CD4-positive, alpha-beta memory T cell (primary cell): ENCODE data around the gene HMOX1. TPM values are rescaled to one million over a fixed set of nuclear protein-coding genes. Genes with fewer than 3 reads are reported as not detected.
"Not testable (repeated sequence)": the region's sequence is repeated elsewhere in the genome, so short reads cannot be mapped to it uniquely, and the experiment has no call there.

ENCODE experiments used
- CTCF ChIA-PET: fragments of 350-600 bp; sonication (Branson Sonifier 250); formaldehyde crosslinking; loops from one replicate; lab custom pipeline; 2021; ENCODE audit warnings: inconsistent platforms; ENCODE audit not compliant: partially characterized antibody; lab: Charles Lee
- POLR2A ChIA-PET: fragments of 350-600 bp; sonication (Branson Sonifier 250); formaldehyde crosslinking; loops from one replicate; lab custom pipeline; 2021; ENCODE audit not compliant: partially characterized antibody; lab: Charles Lee
- DNase-seq, 5 donors: peaks; one replicate each; pipeline versions ENCODE4 v3.0.0 to v3.0.0-alpha.2; 2020 to 2022; ENCODE audit warnings: mixed read lengths in 1 of 5
- H3K27ac ChIP-seq: one replicate; pipeline ENCODE4 v1.7.0; 2013; ENCODE audit warnings: low read depth, low read length
- H3K27me3 ChIP-seq: 2 replicates; pipeline ENCODE4 v1.7.0; 2013; ENCODE audit warnings: mild to moderate bottlenecking, low read length, moderate library complexity; ENCODE audit not compliant: insufficient read depth
- H3K36me3 ChIP-seq: 2 replicates; pipeline ENCODE4 v1.7.0; 2013; ENCODE audit warnings: mild to moderate bottlenecking, low read length, moderate library complexity; ENCODE audit not compliant: insufficient read depth
- H3K4me1 ChIP-seq: 2 replicates; pipeline ENCODE4 v1.7.0; 2013; ENCODE audit warnings: mild to moderate bottlenecking, low read length, moderate library complexity; ENCODE audit not compliant: insufficient read depth
- H3K4me3 ChIP-seq, 2 donors: one replicate each; pipeline ENCODE4 v1.7.0; 2013; ENCODE audit warnings: low read length in 2 of 2, mild to moderate bottlenecking in 1 of 2
- H3K9me3 ChIP-seq, 2 donors: one replicate each; pipeline ENCODE4 v1.7.0; 2013; ENCODE audit warnings: low read length in 2 of 2, control low read depth in 1 of 2; ENCODE audit not compliant: control insufficient read depth in 1 of 2
- H3K27ac Mint-ChIP-seq, 7 donors: one replicate each; pipeline ENCODE4 v1.8.0; 2020 to 2021; ENCODE audit warnings: mixed read lengths in 7 of 7, mild to moderate bottlenecking in 6 of 7, inconsistent platforms in 3 of 7, moderate library complexity in 3 of 7
- H3K27me3 Mint-ChIP-seq, 2 donors: one replicate each; pipeline ENCODE4 v1.8.0; 2020 to 2021; ENCODE audit warnings: mixed read lengths in 2 of 2
- H3K36me3 Mint-ChIP-seq, 2 donors: one replicate each; pipeline ENCODE4 v1.8.0; 2020 to 2021; ENCODE audit warnings: mixed read lengths in 2 of 2, inconsistent platforms in 1 of 2, mild to moderate bottlenecking in 1 of 2
- H3K4me1 Mint-ChIP-seq, 4 donors: one replicate each; pipeline ENCODE4 v1.8.0; 2020 to 2021; ENCODE audit warnings: mixed read lengths in 4 of 4, mild to moderate bottlenecking in 1 of 4
- H3K4me3 Mint-ChIP-seq, 8 donors: one replicate each; pipeline ENCODE4 v1.8.0; 2020 to 2021; ENCODE audit warnings: mixed read lengths in 8 of 8, mild to moderate bottlenecking in 7 of 8, moderate library complexity in 6 of 8, inconsistent platforms in 3 of 8
- H3K9me3 Mint-ChIP-seq, 8 donors: one replicate each; pipeline ENCODE4 v1.8.0; 2020 to 2021; ENCODE audit warnings: mixed read lengths in 8 of 8, mild to moderate bottlenecking in 5 of 8, inconsistent platforms in 3 of 8, moderate library complexity in 1 of 8
- intact Hi-C: fragments of 100-400 bp; cut with micrococcal nuclease; formaldehyde crosslinking; loops from one replicate; pipeline ENCODE4 v1.15.1; 2023
- polyA plus RNA-seq, 2 donors: library from polyadenylated mRNA; unstranded; fragments of 300-500 nt; fragmentation: Illumina TruSeq; gene quantifications; one replicate each; pipeline ENCODE4 v1.2.3, GENCODE V29; 2021
- total RNA-seq, 2 experiments: library from RNA; stranded (reverse); gene quantifications; one replicate each; pipeline ENCODE4 v1.2.3, GENCODE V29; 2021

Gene HMOX1
- total and polyA plus RNA-seq, 4 experiments from 2014 or later = 0.20 to 8.3 (median 7.7) TPM; not detected in 1

DNA sequence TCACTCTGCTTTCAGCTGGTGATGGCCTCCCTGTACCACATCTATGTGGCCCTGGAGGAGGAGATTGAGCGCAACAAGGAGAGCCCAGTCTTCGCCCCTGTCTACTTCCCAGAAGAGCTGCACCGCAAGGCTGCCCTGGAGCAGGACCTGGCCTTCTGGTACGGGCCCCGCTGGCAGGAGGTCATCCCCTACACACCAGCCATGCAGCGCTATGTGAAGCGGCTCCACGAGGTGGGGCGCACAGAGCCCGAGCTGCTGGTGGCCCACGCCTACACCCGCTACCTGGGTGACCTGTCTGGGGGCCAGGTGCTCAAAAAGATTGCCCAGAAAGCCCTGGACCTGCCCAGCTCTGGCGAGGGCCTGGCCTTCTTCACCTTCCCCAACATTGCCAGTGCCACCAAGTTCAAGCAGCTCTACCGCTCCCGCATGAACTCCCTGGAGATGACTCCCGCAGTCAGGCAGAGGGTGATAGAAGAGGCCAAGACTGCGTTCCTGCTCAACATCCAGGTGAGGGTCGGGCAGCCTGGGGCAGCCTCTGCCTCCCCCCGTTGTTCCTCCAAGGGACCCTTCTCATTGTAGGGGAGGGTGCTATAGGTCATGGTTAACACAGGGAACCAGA, 5.9 kb downstream of the HMOX1 start:
- POLR2A ChIA-PET = no interaction called here
- CTCF ChIA-PET = no interaction called here
- intact Hi-C loops = no loop called here
- no peaks in the 10 kb centered on the region for H3K36me3 Mint-ChIP-seq
- H3K27ac Mint-ChIP-seq = no peak overlapping the region
- no peak overlapping the region for H3K4me3 ChIP-seq
- H3K4me1 ChIP-seq = peaks cover under 1% of the 10 kb centered on the region
- no peak overlapping the region for H3K4me3 Mint-ChIP-seq
- DNase-seq = no peak
- H3K9me3 Mint-ChIP-seq = peaks cover 0 to 2% (median 0%) of the 10 kb centered on the region in 8 donors
- H3K36me3 ChIP-seq = no peaks in the 10 kb centered on the region
- H3K27me3 Mint-ChIP-seq = peaks cover 3 to 10% of the 10 kb centered on the region in 2 donors
- H3K9me3 ChIP-seq = no peaks in the 10 kb centered on the region
- H3K27ac ChIP-seq = no peak overlapping the region
- peaks cover 0 to under 1% (median 0%) of the 10 kb centered on the region in 4 donors for H3K4me1 Mint-ChIP-seq
- peaks cover 7% of the 10 kb centered on the region for H3K27me3 ChIP-seq

DNA sequence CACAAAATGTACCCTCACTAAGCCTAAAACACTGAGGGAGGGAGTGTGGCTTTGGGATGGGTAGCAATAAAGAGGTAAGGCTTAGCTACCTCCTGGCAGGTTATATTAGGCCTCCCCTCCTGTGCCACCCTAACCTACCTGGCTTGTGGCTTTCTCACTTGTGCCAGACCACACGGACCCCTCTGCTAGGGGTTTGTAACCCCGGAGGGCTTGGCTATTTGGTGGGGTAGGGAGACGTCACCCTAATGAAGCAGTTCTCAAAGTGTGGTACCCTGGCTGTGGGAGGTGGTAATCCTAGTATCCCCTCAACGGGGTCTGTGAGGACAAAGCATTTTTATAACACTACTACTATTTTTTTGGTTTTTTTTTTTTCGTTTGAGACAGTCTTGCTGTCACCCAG, 10.0 kb downstream of the HMOX1 start:
- no peak for DNase-seq
- Mint-ChIP-seq H3K4me1 (no peaks in the 10 kb centered on the region), H3K9me3 (no peaks in the 10 kb centered on the region), H3K27me3 (peaks cover 3 to 5% of the 10 kb centered on the region in 2 donors), H3K36me3 (no peaks in the 10 kb centered on the region), H3K4me3 (no peak overlapping the region), H3K27ac (no peak overlapping the region)
- Histone ChIP-seq H3K4me1 (no peaks in the 10 kb centered on the region), H3K36me3 (no peaks in the 10 kb centered on the region), H3K27me3 (no peaks in the 10 kb centered on the region), H3K4me3 (no peak overlapping the region), H3K9me3 (no peaks in the 10 kb centered on the region), H3K27ac (no peak overlapping the region)
- intact Hi-C loops = no loop called here
- ChIA-PET POLR2A (no interaction called here), CTCF (no interaction called here)

- intact Hi-C loops = no loop called here
- H3K4me1 Mint-ChIP-seq = no peaks in the 10 kb centered on the region
- ChIA-PET CTCF (no interaction called here), POLR2A (no interaction called here)
- Histone ChIP-seq H3K27ac (no peak overlapping the region), H3K4me3 (no peak overlapping the region), H3K27me3 (no peaks in the 10 kb centered on the region), H3K36me3 (no peaks in the 10 kb centered on the region), H3K4me1 (no peaks in the 10 kb centered on the region), H3K9me3 (no peaks in the 10 kb centered on the region)
- H3K9me3 Mint-ChIP-seq = no peaks in the 10 kb centered on the region
- no peak overlapping the region for H3K4me3 Mint-ChIP-seq
- no peak overlapping the region for H3K27ac Mint-ChIP-seq
- DNase-seq = no peak
- no peaks in the 10 kb centered on the region for H3K36me3 Mint-ChIP-seq
- peaks cover 0 to 3% of the 10 kb centered on the region in 2 donors for H3K27me3 Mint-ChIP-seq
These were observed 11.5 kb downstream of the HMOX1 start for GRCh38 chr22:35392357-35392756.

GRCh38 chr22:35393116-35394010, 12.5 kb downstream of the HMOX1 start:
- no peaks in the 10 kb centered on the region for H3K4me1 ChIP-seq
- H3K36me3 Mint-ChIP-seq = no peaks in the 10 kb centered on the region
- H3K4me3 Mint-ChIP-seq = no peak overlapping the region
- no peaks in the 10 kb centered on the region for H3K9me3 Mint-ChIP-seq
- H3K9me3 ChIP-seq = no peaks in the 10 kb centered on the region
- H3K27me3 Mint-ChIP-seq = peaks cover 0 to 3% of the 10 kb centered on the region in 2 donors
- H3K27me3 ChIP-seq = no peaks in the 10 kb centered on the region
- no peaks in the 10 kb centered on the region for H3K36me3 ChIP-seq
- CTCF ChIA-PET = no interaction called here
- intact Hi-C loops = no loop called here
- H3K4me1 Mint-ChIP-seq = no peaks in the 10 kb centered on the region
- H3K27ac ChIP-seq = no peak overlapping the region
- no peak for DNase-seq
- POLR2A ChIA-PET = no interaction called here
- no peak overlapping the region for H3K4me3 ChIP-seq
- H3K27ac Mint-ChIP-seq = peak overlapping the region in 2 of 7 donors; percentile 46 to 48

GRCh38 chr22:35394011-35394312, 13.1 kb downstream of the HMOX1 start:
- intact Hi-C loops = no loop called here
- CTCF ChIA-PET = interaction anchor here (1.0 kb wide), 1 partner anchor 39 kb away, joined by 3 read pairs; no protein-coding TSS in a partner anchor
- Histone ChIP-seq H3K27me3 (no peaks in the 10 kb centered on the region), H3K27ac (no peak overlapping the region), H3K36me3 (no peaks in the 10 kb centered on the region), H3K4me1 (peaks cover 1% of the 10 kb centered on the region), H3K4me3 (no peak overlapping the region), H3K9me3 (no peaks in the 10 kb centered on the region)
- H3K4me3 Mint-ChIP-seq = peak overlapping the region in 1 of 8 donors; percentile 27
- no peaks in the 10 kb centered on the region for H3K27me3 Mint-ChIP-seq
- POLR2A ChIA-PET = no interaction called here
- peaks cover 0 to 4% (median 0%) of the 10 kb centered on the region in 4 donors for H3K4me1 Mint-ChIP-seq
- no peaks in the 10 kb centered on the region for H3K36me3 Mint-ChIP-seq
- no peak overlapping the region for H3K27ac Mint-ChIP-seq
- H3K9me3 Mint-ChIP-seq = no peaks in the 10 kb centered on the region
- no peak for DNase-seq

DNA sequence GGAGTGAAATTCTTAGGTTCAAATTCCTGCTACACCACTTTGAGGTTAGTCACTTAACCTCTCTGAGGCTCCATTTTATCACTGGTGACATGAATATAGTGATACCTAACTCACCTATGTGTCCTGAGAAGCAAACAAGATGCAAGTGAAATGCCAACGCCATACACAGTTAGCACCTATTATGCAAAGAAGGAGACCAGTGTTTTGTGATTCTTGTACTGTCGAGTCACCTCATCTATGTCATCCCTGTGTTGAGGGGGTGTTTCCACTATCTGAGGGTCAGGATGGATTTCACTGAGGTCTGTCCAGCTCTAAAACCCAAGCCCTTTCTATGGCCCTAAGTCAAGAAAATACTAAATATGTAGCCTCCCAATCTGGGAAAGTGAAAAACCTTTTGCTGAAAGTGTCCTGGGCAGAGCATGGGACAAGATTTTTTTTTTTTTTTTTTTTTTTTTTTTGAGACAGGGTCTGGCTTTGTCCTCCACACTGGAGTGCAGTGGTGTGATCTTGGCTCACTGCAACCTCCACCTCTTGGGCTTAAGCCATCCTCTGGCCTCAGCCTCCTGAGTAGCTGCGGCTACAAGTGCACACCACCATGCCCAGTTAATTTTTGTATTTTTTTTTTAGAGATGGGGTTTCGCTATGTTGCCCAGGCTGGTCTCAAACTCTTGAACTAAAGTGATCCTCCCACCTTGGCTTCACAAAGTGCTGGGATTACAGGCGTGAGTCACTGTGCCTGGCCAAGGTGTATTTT, 14.1 kb downstream of the HMOX1 start:
- peaks cover 6 to 7% of the 10 kb centered on the region in 2 donors for H3K36me3 Mint-ChIP-seq
- DNase-seq = no peak
- CTCF ChIA-PET = interaction anchor here (1.0 to 1.7 kb wide), 2 partner anchors 40 to 96 kb away, joined by 3 read pairs; partner anchors contain the start of gene TOM1

DNA sequence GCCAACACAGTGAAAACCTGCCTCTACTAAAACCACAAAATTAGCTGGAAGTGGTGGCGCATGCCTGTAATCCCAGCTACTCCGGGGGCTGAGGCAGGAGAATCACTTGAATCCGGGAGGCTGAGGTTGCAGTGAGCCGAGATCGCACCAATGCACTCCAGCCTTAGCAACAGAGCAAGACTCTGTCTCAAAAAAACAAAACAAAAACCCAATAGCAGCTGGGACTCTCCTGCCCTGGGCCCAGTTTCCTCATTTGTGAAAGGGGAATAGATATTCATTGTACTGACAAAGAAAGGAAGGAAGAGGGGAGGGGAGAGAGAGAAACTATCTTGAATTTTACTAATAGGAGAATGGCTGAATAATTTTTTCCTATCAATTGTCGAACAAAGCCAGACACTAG, 15.7 kb downstream of the HMOX1 start:
- H3K9me3 Mint-ChIP-seq, CTCF ChIA-PET, H3K36me3 ChIP-seq, H3K27me3 ChIP-seq, H3K27me3 Mint-ChIP-seq, H3K4me3 Mint-ChIP-seq, H3K27ac ChIP-seq, H3K4me3 ChIP-seq, POLR2A ChIA-PET, H3K9me3 ChIP-seq, DNase-seq: not testable (repeated sequence)
- intact Hi-C loops = loop anchor here (5.0 kb wide), 1 partner anchor 44 kb away; no protein-coding TSS in a partner anchor
- Mint-ChIP-seq H3K4me1 (peaks cover 8 to 24% (median 14%) of the 10 kb centered on the region in 4 donors), H3K36me3 (peaks cover 10 to 12% of the 10 kb centered on the region in 2 donors), H3K27ac (peak overlapping the region in 1 of 7 donors; percentile 66)
- peaks cover 22% of the 10 kb centered on the region for H3K4me1 ChIP-seq

More for the DNA sequence above, 14.1 kb downstream of the HMOX1 start:
- Histone ChIP-seq H3K36me3 (no peaks in the 10 kb centered on the region), H3K4me1 (peaks cover 7% of the 10 kb centered on the region), H3K9me3 (no peaks in the 10 kb centered on the region), H3K4me3 (no peak overlapping the region), H3K27me3 (no peaks in the 10 kb centered on the region), H3K27ac (no peak overlapping the region)
- peaks cover under 1 to 8% (median 5%) of the 10 kb centered on the region in 4 donors for H3K4me1 Mint-ChIP-seq
- POLR2A ChIA-PET = interaction anchor here (0.7 kb wide), 1 partner anchor 10 kb away, joined by 4 read pairs; no protein-coding TSS in a partner anchor
- H3K27me3 Mint-ChIP-seq = no peaks in the 10 kb centered on the region
- H3K9me3 Mint-ChIP-seq = no peaks in the 10 kb centered on the region
- intact Hi-C loops = loop anchor here (5.0 kb wide), 1 partner anchor 43 kb away; no protein-coding TSS in a partner anchor
- no peak overlapping the region for H3K27ac Mint-ChIP-seq
- no peak overlapping the region for H3K4me3 Mint-ChIP-seq
